Transverse colon (tissue), 4 donors: Measurements from ENCODE around the gene NNAT.

Source experiments
- POLR2AphosphoS5 ChIP-seq, 3 donors: sonication (generic); formaldehyde crosslinking; IDR thresholded peaks; one replicate each; pipeline ENCODE4 v1.6.1; 2016; ENCODE audit warnings: antibody characterized with exemption in 3 of 3
- TF ChIP-seq, protein P1 (sequence below), 5 experiments: fragments of 200-600 bp in 3 of 5; fragments of 450-650 bp in 2 of 5; sonication (generic) in 3 of 5; IDR thresholded peaks; 1 replicate in 2 of 5; 2 replicates in 3 of 5; pipeline ENCODE4 v1.5.1; 2016 to 2017; ENCODE audit warnings: antibody characterized with exemption in 5 of 5, inconsistent platforms in 3 of 5, mild to moderate bottlenecking in 2 of 5, moderate library complexity in 1 of 5

DNA sequence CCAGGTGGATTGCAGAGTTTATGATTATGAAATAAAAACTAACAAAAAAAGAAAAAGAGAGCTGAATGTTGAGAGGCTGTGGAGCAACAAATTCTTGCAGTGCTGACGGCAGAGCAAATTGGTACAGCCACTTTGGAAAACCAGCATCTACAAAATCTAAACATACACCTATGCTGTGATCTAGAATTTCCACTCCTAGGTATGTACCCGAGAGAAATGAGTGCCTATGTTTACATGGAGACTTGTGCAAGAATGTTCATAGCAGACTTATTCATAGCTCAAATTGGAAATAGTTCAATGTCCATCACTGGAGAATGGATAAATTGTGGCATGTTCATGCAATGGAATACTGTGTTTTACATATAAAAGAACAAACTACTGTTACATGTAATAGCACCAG is 9.6 kb downstream of the NNAT start:
- TF ChIP-seq, protein P1, sequence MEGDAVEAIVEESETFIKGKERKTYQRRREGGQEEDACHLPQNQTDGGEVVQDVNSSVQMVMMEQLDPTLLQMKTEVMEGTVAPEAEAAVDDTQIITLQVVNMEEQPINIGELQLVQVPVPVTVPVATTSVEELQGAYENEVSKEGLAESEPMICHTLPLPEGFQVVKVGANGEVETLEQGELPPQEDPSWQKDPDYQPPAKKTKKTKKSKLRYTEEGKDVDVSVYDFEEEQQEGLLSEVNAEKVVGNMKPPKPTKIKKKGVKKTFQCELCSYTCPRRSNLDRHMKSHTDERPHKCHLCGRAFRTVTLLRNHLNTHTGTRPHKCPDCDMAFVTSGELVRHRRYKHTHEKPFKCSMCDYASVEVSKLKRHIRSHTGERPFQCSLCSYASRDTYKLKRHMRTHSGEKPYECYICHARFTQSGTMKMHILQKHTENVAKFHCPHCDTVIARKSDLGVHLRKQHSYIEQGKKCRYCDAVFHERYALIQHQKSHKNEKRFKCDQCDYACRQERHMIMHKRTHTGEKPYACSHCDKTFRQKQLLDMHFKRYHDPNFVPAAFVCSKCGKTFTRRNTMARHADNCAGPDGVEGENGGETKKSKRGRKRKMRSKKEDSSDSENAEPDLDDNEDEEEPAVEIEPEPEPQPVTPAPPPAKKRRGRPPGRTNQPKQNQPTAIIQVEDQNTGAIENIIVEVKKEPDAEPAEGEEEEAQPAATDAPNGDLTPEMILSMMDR (IDR thresholded peaks at IDR 0.05) = no peak
- TF ChIP-seq POLR2AphosphoS5 (IDR thresholded peaks at IDR 0.05) = no peak
